Heart left ventricle (tissue), 16 donors: ENCODE results near the gene BCR. TPM values are rescaled to one million over a fixed set of nuclear protein-coding genes. Genes with fewer than 3 reads are reported as not detected.

Experiments used
- ATAC-seq, 4 donors: fragments of 200-7000 bp; cut with Tn5 transposase; one replicate each; pipeline ENCODE4 v1.9.1; 2020 to 2022; ENCODE audit warnings: moderate library complexity in 4 of 4, mild to moderate bottlenecking in 3 of 4, moderate number of reproducible peaks in 1 of 4
- DNase-seq, 5 donors: peaks; one replicate each; pipeline ENCODE4 v3.0.0-alpha.2; 2020
- H3K27ac ChIP-seq, 12 donors: fragments of 200-600 bp; sonication (generic) in 4 of 12; one replicate each; pipeline versions ENCODE4 v1.5.0 to v1.8.0; 2016 to 2022; ENCODE audit warnings: mild to moderate bottlenecking in 2 of 12
- H3K27me3 ChIP-seq, 9 donors: fragments of 200-600 bp; sonication (generic) in 2 of 9; one replicate each; pipeline versions ENCODE4 v1.5.1 to v1.8.0; 2016 to 2022; ENCODE audit warnings: mild to moderate bottlenecking in 3 of 9
- H3K36me3 ChIP-seq, 9 donors: fragments of 200-600 bp; sonication (generic) in 2 of 9; one replicate each; pipeline versions ENCODE4 v1.5.0 to v1.8.0; 2018 to 2022; ENCODE audit warnings: mild to moderate bottlenecking in 2 of 9
- H3K4me1 ChIP-seq, 12 donors: fragments of 200-600 bp; sonication (generic) in 4 of 12; one replicate each; pipeline versions ENCODE4 v1.5.0 to v1.8.0; 2016 to 2022; ENCODE audit warnings: mild to moderate bottlenecking in 3 of 12
- H3K4me3 ChIP-seq, 12 donors: fragments of 200-600 bp; sonication (generic) in 4 of 12; one replicate each; pipeline versions ENCODE4 v1.5.0 to v1.8.0; 2017 to 2022; ENCODE audit warnings: mild to moderate bottlenecking in 9 of 12, moderate library complexity in 4 of 12
- H3K9me3 ChIP-seq, 12 donors: fragments of 200-600 bp; sonication (generic) in 4 of 12; one replicate each; pipeline versions ENCODE4 v1.5.0 to v1.8.0; 2016 to 2022; ENCODE audit warnings: mild to moderate bottlenecking in 1 of 12
- CTCF ChIP-seq, 12 donors: fragments of 200-600 bp; sonication (generic) in 4 of 12; IDR thresholded peaks; one replicate each; pipeline versions ENCODE4 v1.5.0 to v1.8.0; 2018 to 2022; ENCODE audit warnings: antibody characterized with exemption in 12 of 12, mild to moderate bottlenecking in 5 of 12
- POLR2A ChIP-seq, 2 donors: fragments of 450-650 bp; IDR thresholded peaks; one replicate each; pipeline ENCODE4 v1.6.1; 2017; ENCODE audit warnings: antibody characterized with exemption in 2 of 2, mild to moderate bottlenecking in 2 of 2, moderate library complexity in 2 of 2
- WGBS, 4 donors: extraction: QIAGEN DNeasy Blood & Tissue Kit in 2 of 4; methylation state at CpG; one replicate each; pipeline versions ENCODE4 v1.1.5 to v1.1.7; 2013 to 2018; 5-methylcytosine and 5-hydroxymethylcytosine counted together
- intact Hi-C, 10 donors: fragments of 100-400 bp; cut with DNase I; formaldehyde crosslinking; loops; one replicate each; pipeline versions ENCODE4 v1.11.1 to v1.14.2; 2022
- polyA plus RNA-seq, 2 donors: library from polyadenylated mRNA; stranded (reverse); fragments of 200-250 nt; gene quantifications; one replicate each; pipeline ENCODE4 v1.2.3, GENCODE V29; 2013
- total RNA-seq, 9 donors: library from RNA; depleted of rRNA in 2 of 9; stranded (reverse); fragments of >200 nt in 2 of 9; fragmentation: NEBNext Ultra II Directional in 3 of 9; extraction: Animal tissue kit (Norgen Biotek cat#: 25700) in 3 of 9; gene quantifications; one replicate each; pipeline versions ENCODE4 v1.1.0 to v1.2.4, GENCODE V29; 2016 to 2023
- donor health status: ischemic (EF 13 %, LVEDD 7.1; RV severe dilation, severe dysfunction).
- donor health status: healthy with polysubstance abuse.
- donor health status: DM: no; HTN: yes; CAD: no.
- donor health status: DM: no; HTN: no; CAD: no.
- donor health status: ischemic (EF 25% LVEDD 6.9; RV normal size, moderate dysfunction).
- donor health status: ischemic (EF 25% LVEDD 5.7; RV mildly dilated, moderate dysfunction).
- donor health status: healthy.
- donor health status: DM: yes; HTN: yes; CAD: no.
- donor health status: ischemic (EF 35%, LVEDD 5.7; RV mildly dilated, moderate dysfunction).
- donor health status: nonischemic (EF 11% LVEDD 7.7; RV severe dilation, severe dysfunction).
- donor health status: DM: yes; HTN: yes; CAD: no.
- donor health status: PGD.
- donor health status: ischemic (EF 29% LVEDD 5.4; RV normal size, mild dysfunction).
- donor health status: nonischemic (EF 23%, LVEDD 6.1; RV moderate dilation, normal function).

BCR gene
- total and polyA plus RNA-seq, 11 donors, result 12.6 to 51.1 (median 28.7) TPM

- WGBS, 4 donors, result 92 to 97% (median 94%) methylated on average over 4 of the region's 4 CpGs
Measured at GRCh38 chr22:23229646-23230045, 49.3 kb downstream of the BCR start.

GRCh38 chr22:23230348-23231068, 50.2 kb downstream of the BCR start:
- no peak for ATAC-seq
- peaks cover 0 to 22% (median 13%) of the 10 kb centered on the region in 12 donors for H3K9me3 ChIP-seq
- H3K36me3 ChIP-seq, result no peaks in the 10 kb centered on the region
- no peak overlapping the region for H3K4me3 ChIP-seq
- DNase-seq, result no peak
- peaks cover 8 to 62% (median 35%) of the 10 kb centered on the region in 12 donors for H3K4me1 ChIP-seq
- intact Hi-C loops, result loop anchor here in 1 of 10 donors (5.0 kb wide), 1 partner anchor 48 kb away; the partner anchor contains the start of gene BCR
- WGBS, 4 donors, result 94 to 98% (median 95%) methylated on average over 10 of the region's 10 CpGs
- H3K27me3 ChIP-seq, result no peaks in the 10 kb centered on the region
- no peak for TF ChIP-seq CTCF (IDR thresholded peaks at IDR 0.05)
- TF ChIP-seq POLR2A (IDR thresholded peaks at IDR 0.05), result no peak
- no peak overlapping the region for H3K27ac ChIP-seq

More at GRCh38 chr22:23229646-23230045, 49.3 kb downstream of the BCR start:
- H3K9me3 ChIP-seq, result peaks cover 0 to 22% (median 13%) of the 10 kb centered on the region in 12 donors
- no peak overlapping the region for H3K4me3 ChIP-seq
- intact Hi-C loops, result loop anchor here in 3 of 10 donors (5.0 to 10.0 kb wide), 2 partner anchors 45 to 47 kb away; partner anchors contain the start of gene BCR (in 3 of the 3)
- DNase-seq, result no peak
- peaks cover 10 to 66% (median 44%) of the 10 kb centered on the region in 12 donors for H3K4me1 ChIP-seq
- no peak overlapping the region for H3K27ac ChIP-seq
- ATAC-seq, result no peak
- H3K27me3 ChIP-seq, result no peaks in the 10 kb centered on the region
- TF ChIP-seq POLR2A (IDR thresholded peaks at IDR 0.05) (no peak), CTCF (IDR thresholded peaks at IDR 0.05) (no peak)
- no peaks in the 10 kb centered on the region for H3K36me3 ChIP-seq

GRCh38 chr22:23231471-23232093, 51.3 kb downstream of the BCR start:
- 73 to 96% (median 85%) methylated on average over 5 of the region's 5 CpGs for WGBS, 4 donors
- no peak for TF ChIP-seq CTCF (IDR thresholded peaks at IDR 0.05)
- Histone ChIP-seq H3K27ac (peak overlapping the region in 1 of 12 donors; percentile 15), H3K36me3 (no peaks in the 10 kb centered on the region), H3K4me1 (peaks cover 7 to 61% (median 32%) of the 10 kb centered on the region in 12 donors), H3K27me3 (no peaks in the 10 kb centered on the region), H3K4me3 (no peak overlapping the region), H3K9me3 (peaks cover 0 to 22% (median 13%) of the 10 kb centered on the region in 12 donors)
- intact Hi-C loops, result loop anchor here in 1 of 10 donors (5.0 kb wide), 1 partner anchor 49 kb away; the partner anchor contains the start of gene BCR
- DNase-seq (peak in 1 of 5 donors; percentile 62), ATAC-seq (peak in 1 of 4 donors; percentile 37)
